Duodenal mucosa (tissue), 2 donors: Measurements from ENCODE around the gene NDOR1.

Source experiments
- H3K27ac ChIP-seq: one replicate; pipeline ENCODE4 v1.7.0; 2013; ENCODE audit warnings: low read depth, low read length
- H3K27me3 ChIP-seq, 2 donors: one replicate each; pipeline ENCODE4 v1.7.0; 2013; ENCODE audit warnings: low read length in 2 of 2, control low read depth in 1 of 2; ENCODE audit not compliant: insufficient read depth in 2 of 2, control insufficient read depth in 1 of 2
- H3K36me3 ChIP-seq, 2 donors: one replicate each; pipeline ENCODE4 v1.7.0; 2013; ENCODE audit warnings: low read length in 2 of 2, control low read depth in 1 of 2; ENCODE audit not compliant: insufficient read depth in 2 of 2, control insufficient read depth in 1 of 2
- H3K4me1 ChIP-seq, 2 donors: one replicate each; pipeline ENCODE4 v1.7.0; 2013; ENCODE audit warnings: low read length in 2 of 2, control low read depth in 1 of 2; ENCODE audit not compliant: insufficient read depth in 2 of 2, control insufficient read depth in 1 of 2
- H3K4me3 ChIP-seq, 2 donors: one replicate each; pipeline ENCODE4 v1.7.0; 2013; ENCODE audit warnings: low read length in 2 of 2, low read depth in 1 of 2
- H3K9ac ChIP-seq, 2 donors: one replicate each; pipeline ENCODE4 v1.7.0; 2013; ENCODE audit warnings: low read length in 2 of 2, low read depth in 1 of 2
- H3K9me3 ChIP-seq, 2 donors: one replicate each; pipeline ENCODE4 v1.7.0; 2013; ENCODE audit warnings: low read length in 2 of 2, control low read depth in 1 of 2; ENCODE audit not compliant: control insufficient read depth in 1 of 2

Gene NDOR1

GRCh38 chr9:137213160-137214060, 7.9 kb downstream of the NDOR1 start:
- Histone ChIP-seq H3K9ac (no peak overlapping the region), H3K4me1 (peaks cover 1 to 19% of the 10 kb centered on the region in 2 donors), H3K4me3 (no peak overlapping the region), H3K27ac (no peak overlapping the region), H3K27me3 (no peaks in the 10 kb centered on the region), H3K36me3 (peaks cover 0 to 11% of the 10 kb centered on the region in 2 donors), H3K9me3 (no peaks in the 10 kb centered on the region)

GRCh38 chr9:137214620-137215019, 9.1 kb downstream of the NDOR1 start:
- Histone ChIP-seq H3K27me3 (no peaks in the 10 kb centered on the region), H3K4me1 (peaks cover 9 to 31% of the 10 kb centered on the region in 2 donors), H3K9ac (no peak overlapping the region), H3K4me3 (no peak overlapping the region), H3K9me3 (no peaks in the 10 kb centered on the region), H3K36me3 (peaks cover 0 to 8% of the 10 kb centered on the region in 2 donors), H3K27ac (no peak overlapping the region)

- Histone ChIP-seq H3K36me3 (peaks cover 0 to 8% of the 10 kb centered on the region in 2 donors), H3K4me3 (no peak overlapping the region), H3K27me3 (no peaks in the 10 kb centered on the region), H3K9me3 (no peaks in the 10 kb centered on the region), H3K9ac (no peak overlapping the region), H3K27ac (no peak overlapping the region), H3K4me1 (peaks cover 9 to 34% of the 10 kb centered on the region in 2 donors)
Observed at GRCh38 chr9:137215196-137215986, 9.9 kb downstream of the NDOR1 start.

- no peak overlapping the region for H3K27ac ChIP-seq
- no peak overlapping the region for H3K9ac ChIP-seq
Observed at GRCh38 chr9:137216188-137216965, 10.9 kb downstream of the NDOR1 start.

GRCh38 chr9:137217276-137218211, 12.0 kb downstream of the NDOR1 start:
- H3K4me3 ChIP-seq = peak overlapping the region; percentile 60 to 61
- H3K4me1 ChIP-seq = peaks cover 9 to 34% of the 10 kb centered on the region in 2 donors
- peak overlapping the region; percentile 66 to 73 for H3K9ac ChIP-seq

More at GRCh38 chr9:137216188-137216965, 10.9 kb downstream of the NDOR1 start:
- no peak overlapping the region for H3K4me3 ChIP-seq
- no peaks in the 10 kb centered on the region for H3K27me3 ChIP-seq
- H3K4me1 ChIP-seq = peaks cover 9 to 34% of the 10 kb centered on the region in 2 donors
- H3K36me3 ChIP-seq = peaks cover 0 to 8% of the 10 kb centered on the region in 2 donors
- H3K9me3 ChIP-seq = no peaks in the 10 kb centered on the region

GRCh38 chr9:137218212-137218753, 12.8 kb downstream of the NDOR1 start:
- no peaks in the 10 kb centered on the region for H3K9me3 ChIP-seq
- H3K36me3 ChIP-seq = peaks cover 0 to 8% of the 10 kb centered on the region in 2 donors
- peaks cover 13 to 41% of the 10 kb centered on the region in 2 donors for H3K4me1 ChIP-seq
- H3K27ac ChIP-seq = peak overlapping the region; percentile 56
- H3K4me3 ChIP-seq = peak overlapping the region; percentile 60 to 61
- H3K27me3 ChIP-seq = no peaks in the 10 kb centered on the region
- peak overlapping the region; percentile 66 to 73 for H3K9ac ChIP-seq

More at GRCh38 chr9:137217276-137218211, 12.0 kb downstream of the NDOR1 start:
- Histone ChIP-seq H3K36me3 (peaks cover 0 to 8% of the 10 kb centered on the region in 2 donors), H3K9me3 (no peaks in the 10 kb centered on the region), H3K27ac (peak overlapping the region; percentile 73), H3K27me3 (no peaks in the 10 kb centered on the region)

GRCh38 chr9:137218754-137219271, 13.3 kb downstream of the NDOR1 start:
- Histone ChIP-seq H3K4me3 (peak overlapping the region; percentile 60 to 61), H3K36me3 (peaks cover 0 to 8% of the 10 kb centered on the region in 2 donors), H3K9ac (peak overlapping the region; percentile 40 to 73), H3K27ac (peak overlapping the region; percentile 56), H3K4me1 (peaks cover 13 to 43% of the 10 kb centered on the region in 2 donors), H3K9me3 (no peaks in the 10 kb centered on the region), H3K27me3 (no peaks in the 10 kb centered on the region)

GRCh38 chr9:137219757-137220316, 14.3 kb downstream of the NDOR1 start:
- Histone ChIP-seq H3K9me3 (no peaks in the 10 kb centered on the region), H3K4me3 (no peak overlapping the region), H3K9ac (no peak overlapping the region), H3K27ac (no peak overlapping the region), H3K4me1 (peaks cover 13 to 52% of the 10 kb centered on the region in 2 donors), H3K36me3 (peaks cover 0 to 8% of the 10 kb centered on the region in 2 donors), H3K27me3 (no peaks in the 10 kb centered on the region)
